Stimulated activated CD8-positive, alpha-beta memory T cell treated with anti-CD3 and anti-CD28 coated beads, Interleukin-15, amount 100 ng/mL, for 24 hours (primary cell): Measurements from ENCODE around the gene C19orf44.
"Not testable (repeated sequence)": the region's sequence is repeated elsewhere in the genome, so short reads cannot be mapped to it uniquely, and the experiment has no call there.

Source experiments
- DNase-seq: peaks from one replicate; pipeline ENCODE4 v3.0.0-alpha.2; 2020; ENCODE audit warnings: low read depth

C19orf44 gene

GRCh38 chr19:16495982-16496612, at the start of gene C19orf44, which contains the start of gene CALR3:
TSS of gene C19orf44 (plus strand) at chr19:16496394. CDS start at chr19:16500793, 4,399 bp downstream.
TSS of gene CALR3 (minus strand) at chr19:16496167. CDS start at chr19:16496129, 38 bp downstream.
- peak; percentile 87 for DNase-seq

- DNase-seq = no peak
These were observed 49.3 kb upstream of the C19orf44 start for GRCh38 chr19:16446724-16447368.

GRCh38 chr19:16448872-16449271, 47.3 kb upstream of the C19orf44 start:
- DNase-seq = not testable (repeated sequence)

DNA sequence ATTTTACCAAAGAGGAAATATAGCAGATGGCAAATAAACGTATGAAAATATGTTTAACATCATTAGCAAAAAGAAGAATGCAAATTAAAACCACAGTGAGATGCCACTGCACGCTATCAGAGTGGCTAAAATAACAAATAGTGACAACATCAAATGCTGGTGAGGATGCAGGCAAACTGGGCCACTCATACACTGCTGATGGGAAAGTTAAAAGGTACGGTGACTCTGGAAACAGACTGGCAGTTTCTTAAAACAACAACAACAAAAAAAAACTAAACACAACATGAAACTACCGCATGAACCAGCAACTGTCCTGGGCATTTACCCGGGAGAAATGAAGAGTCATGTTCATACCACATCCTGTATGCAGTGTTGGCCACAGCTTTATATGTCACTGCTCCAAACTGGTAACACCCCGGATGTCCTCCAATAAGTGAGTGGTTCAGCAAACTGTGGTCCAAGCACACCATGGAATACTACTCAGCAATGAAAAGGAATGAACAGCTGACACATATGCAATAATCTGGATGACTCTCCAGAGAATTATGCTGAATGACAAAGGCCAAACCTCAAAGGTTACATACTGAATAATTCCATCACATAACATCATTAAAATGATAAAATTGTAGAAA, 46.7 kb upstream of the C19orf44 start:
- DNase-seq = no peak

- DNase-seq = no peak
These were observed 43.9 kb upstream of the C19orf44 start for GRCh38 chr19:16452325-16452724.

DNA sequence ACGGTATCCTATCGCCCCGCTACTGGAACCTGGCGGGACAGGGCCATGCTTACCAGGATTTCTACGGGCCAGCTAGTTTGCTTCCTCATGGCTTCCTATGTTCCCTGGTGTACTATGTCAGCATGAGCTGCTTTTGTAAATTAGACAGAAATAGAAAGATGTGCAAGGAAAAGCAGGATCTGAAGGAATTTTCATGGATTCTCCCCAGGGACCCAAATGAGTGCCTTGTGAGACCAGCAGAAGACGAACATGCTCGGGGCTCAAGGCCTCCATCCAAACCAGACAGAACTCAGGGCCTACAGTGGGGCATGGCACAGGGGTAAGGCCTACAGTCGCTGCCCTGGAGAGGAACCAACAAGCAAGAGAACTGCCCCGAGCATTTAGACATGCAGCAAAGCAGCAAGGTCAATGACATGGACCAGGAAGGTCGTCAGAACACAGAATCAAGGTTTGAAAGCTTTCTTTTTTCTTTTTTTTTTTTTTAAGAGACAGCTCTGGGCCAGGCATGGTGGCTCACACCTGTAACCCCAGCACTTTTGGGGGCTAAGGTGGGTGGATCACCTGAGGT, 41.8 kb upstream of the C19orf44 start:
- DNase-seq = no peak

- no peak for DNase-seq
These were observed 40.7 kb upstream of the C19orf44 start for GRCh38 chr19:16455489-16455888.

- DNase-seq = no peak
These were observed 39.5 kb upstream of the C19orf44 start for GRCh38 chr19:16456652-16457194.

GRCh38 chr19:16457195-16457953, 38.8 kb upstream of the C19orf44 start:
- DNase-seq = no peak

- no peak for DNase-seq
These were observed 38.3 kb upstream of the C19orf44 start for GRCh38 chr19:16457954-16458331.

DNA sequence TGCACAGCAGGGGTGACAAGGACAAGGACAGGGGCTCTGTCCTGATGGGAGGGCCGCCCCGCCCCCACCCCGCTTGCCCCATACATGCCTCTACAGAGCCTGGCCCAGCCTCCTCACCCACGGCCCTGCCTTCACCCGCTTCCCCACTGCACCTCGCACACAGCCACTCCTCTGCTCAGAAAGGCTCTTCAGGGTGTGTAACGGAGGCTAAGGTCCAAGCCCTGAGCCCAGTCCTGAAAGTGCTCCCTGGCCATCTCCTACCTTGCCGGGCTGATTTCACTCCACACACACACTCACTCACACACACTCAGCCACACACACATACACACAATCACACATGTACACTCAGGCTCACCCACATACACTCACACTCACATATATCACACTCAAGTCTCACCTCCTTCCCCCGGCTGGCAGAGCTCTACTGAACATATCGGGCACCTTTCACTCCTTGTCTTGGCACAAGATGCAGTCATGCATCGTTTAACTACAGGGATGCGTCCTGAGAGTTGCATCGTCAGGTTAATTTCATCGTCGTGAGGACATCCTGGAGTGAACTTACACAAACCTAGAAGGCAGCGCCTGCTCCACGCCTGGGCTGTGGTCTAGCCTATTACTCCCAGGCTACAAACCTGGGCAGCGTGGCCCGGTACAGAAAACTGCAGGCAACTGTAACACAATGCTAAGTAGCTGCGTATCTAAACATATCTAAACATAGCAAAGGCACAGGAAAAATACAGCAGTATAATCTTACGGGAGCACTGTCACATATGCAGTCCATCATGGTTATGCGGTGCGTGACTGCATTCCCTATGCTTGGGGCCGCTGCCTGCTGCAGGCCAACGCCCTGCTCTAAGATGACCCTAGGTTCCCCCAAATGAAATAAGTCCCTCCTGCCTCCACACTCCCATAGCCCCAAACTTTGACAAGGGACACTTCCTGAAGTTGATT, 37.5 kb upstream of the C19orf44 start:
- DNase-seq = no peak

GRCh38 chr19:16459680-16460079, 36.5 kb upstream of the C19orf44 start:
- DNase-seq = no peak

GRCh38 chr19:16460454-16460853, 35.7 kb upstream of the C19orf44 start:
- DNase-seq = no peak

DNA sequence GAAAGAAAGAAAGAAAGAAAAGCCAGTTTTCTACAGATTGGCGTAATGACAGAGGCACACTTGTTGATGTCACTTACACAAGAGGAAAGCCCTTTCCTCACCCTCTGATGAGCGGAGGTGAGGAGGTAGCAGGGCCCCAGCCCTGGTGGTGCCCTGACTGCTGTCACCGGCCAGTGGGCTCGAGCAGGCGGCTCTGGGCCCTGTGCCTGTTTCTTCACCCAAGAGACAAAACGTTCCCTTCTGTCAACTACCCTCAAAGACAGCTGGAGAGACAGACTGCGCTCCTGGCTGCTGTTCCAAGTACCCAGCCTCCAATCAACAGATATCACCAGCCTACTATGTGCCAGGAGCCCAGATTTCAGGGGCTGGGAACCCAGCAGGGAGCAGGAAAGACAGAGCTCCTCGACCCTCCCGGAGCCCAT, 34.6 kb upstream of the C19orf44 start:
- no peak for DNase-seq

- DNase-seq = no peak
These were observed 33.4 kb upstream of the C19orf44 start for GRCh38 chr19:16462757-16463250.

- DNase-seq = no peak
These were observed 32.7 kb upstream of the C19orf44 start for GRCh38 chr19:16463341-16463990.

DNA sequence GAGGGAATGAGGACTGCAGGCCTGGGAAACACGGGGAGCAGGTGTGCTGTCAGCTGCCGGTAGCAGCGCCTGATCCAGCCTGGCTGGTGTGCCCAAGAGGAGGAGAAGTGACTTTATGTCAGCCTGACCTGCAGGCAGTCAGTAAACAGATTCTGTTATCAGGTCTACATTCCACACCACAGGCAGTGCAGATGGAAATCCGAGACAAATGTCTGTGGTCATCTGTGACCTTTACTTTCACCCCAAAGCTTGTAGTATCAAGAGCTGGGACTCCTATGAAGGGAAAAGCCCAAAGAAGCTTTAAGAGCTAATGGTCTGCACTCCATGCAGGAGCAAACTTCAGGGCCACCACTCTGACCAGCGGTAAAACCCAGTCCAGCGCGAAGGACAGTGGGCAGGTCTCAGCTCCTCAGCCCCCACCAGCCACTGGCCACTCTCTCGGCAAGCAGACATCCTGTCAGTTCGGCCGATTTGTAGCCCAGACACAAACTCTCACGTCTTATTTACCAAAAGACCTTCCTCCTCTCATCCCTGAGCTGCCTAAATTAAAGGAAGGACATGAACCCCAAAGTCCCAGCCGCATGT, 32.1 kb upstream of the C19orf44 start:
- no peak for DNase-seq

DNA sequence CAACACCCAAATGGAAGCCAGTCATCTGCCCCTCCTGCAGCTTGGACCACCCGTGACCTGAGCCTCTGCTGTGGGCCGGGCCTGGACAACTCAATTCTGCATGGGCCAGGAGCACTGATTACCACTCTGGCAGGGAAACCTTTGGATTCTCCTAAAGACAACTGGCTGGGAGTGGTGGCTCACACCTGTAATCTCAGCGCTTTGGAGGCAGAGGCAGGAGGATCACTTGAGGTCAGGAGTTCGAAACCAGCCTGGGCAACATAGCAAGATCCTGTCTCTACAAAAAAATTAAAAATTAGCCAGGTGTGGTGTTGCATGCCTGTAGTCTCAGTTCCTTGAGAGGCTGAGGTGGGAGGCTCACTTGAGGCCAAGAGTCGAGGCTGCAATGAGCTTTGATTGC, 31.0 kb upstream of the C19orf44 start:
- no peak for DNase-seq

- DNase-seq = not testable (repeated sequence)
These were observed 29.3 kb upstream of the C19orf44 start for GRCh38 chr19:16466802-16467427.
